ENCODE data around the gene JDP2. TPM values are rescaled to one million over a fixed set of nuclear protein-coding genes. Genes with fewer than 3 reads are reported as not detected.

JDP2 gene
- total RNA-seq, 4 donors from 2014 or later = 32.9 to 86.8 (median 50.1) TPM

DNA sequence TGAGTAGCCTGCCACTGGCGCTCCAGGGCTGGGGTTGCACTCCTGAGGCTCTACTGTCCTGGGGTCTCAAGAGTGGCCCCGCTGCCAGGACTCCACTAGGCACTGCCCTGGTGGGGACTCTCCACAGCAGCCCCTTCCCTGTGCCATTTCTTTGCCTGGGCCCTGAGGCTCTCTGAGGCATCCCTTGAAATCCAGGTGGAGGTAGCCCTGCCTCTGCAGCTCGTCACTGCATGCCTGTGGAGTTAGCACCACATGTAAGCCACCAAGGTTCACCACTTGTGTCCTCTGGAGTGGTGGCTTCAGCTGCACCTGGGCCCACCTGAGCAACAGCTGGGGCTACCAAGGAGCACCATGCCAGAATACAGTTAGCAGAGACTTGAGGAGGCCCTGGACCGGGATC, 54.5 kb downstream of the JDP2 start:
- Histone ChIP-seq H3K4me3 (no peak overlapping the region), H3K27me3 (no peaks in the 10 kb centered on the region), H3K4me1 (no peaks in the 10 kb centered on the region), H3K9me3 (no peaks in the 10 kb centered on the region), H3K36me3 (no peaks in the 10 kb centered on the region), H3K27ac (no peak overlapping the region)
- no peak for DNase-seq
- no peak for TF ChIP-seq POLR2A (IDR thresholded peaks at IDR 0.05)
- TF ChIP-seq, protein P1, sequence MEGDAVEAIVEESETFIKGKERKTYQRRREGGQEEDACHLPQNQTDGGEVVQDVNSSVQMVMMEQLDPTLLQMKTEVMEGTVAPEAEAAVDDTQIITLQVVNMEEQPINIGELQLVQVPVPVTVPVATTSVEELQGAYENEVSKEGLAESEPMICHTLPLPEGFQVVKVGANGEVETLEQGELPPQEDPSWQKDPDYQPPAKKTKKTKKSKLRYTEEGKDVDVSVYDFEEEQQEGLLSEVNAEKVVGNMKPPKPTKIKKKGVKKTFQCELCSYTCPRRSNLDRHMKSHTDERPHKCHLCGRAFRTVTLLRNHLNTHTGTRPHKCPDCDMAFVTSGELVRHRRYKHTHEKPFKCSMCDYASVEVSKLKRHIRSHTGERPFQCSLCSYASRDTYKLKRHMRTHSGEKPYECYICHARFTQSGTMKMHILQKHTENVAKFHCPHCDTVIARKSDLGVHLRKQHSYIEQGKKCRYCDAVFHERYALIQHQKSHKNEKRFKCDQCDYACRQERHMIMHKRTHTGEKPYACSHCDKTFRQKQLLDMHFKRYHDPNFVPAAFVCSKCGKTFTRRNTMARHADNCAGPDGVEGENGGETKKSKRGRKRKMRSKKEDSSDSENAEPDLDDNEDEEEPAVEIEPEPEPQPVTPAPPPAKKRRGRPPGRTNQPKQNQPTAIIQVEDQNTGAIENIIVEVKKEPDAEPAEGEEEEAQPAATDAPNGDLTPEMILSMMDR (IDR thresholded peaks at IDR 0.05) = no peak
- intact Hi-C loops (cut with DNase I; ENCODE audit: low total_unique reads) = no loop called here

DNA sequence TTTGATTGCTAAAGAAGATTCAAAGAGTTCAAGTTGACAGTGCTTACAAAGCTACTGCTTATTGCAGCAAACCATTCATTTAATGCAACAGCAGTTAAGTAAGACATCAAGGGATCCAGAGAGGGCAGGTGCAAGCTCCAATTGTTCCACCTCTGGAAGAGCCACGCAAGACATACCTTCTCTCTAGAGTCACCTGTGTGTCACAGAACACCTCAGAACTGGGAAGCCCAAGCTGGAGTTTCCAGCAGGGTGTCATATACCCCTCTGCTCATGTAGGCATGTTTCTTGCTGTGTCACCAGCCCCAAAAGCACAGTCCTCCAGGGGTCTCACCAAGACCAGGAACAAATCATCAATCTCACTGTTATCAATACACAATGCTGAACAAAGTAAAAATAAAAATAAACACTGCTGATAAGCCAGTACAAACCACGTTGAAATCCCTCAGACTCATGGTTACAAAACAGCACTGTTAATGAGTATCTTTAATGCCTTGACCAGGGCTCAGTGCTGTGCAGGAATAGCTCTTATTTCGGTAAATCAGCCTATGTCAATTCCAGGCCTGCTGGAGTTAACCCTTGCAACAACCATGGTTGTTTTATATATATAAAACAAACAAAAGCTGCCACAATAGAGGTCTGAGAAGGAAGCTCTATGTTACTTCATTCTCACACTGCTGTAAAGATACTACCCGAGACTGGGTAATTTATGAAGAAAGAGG, 57.0 kb downstream of the JDP2 start:
- no peak for DNase-seq
- Histone ChIP-seq H3K27me3 (no peaks in the 10 kb centered on the region), H3K9me3 (no peaks in the 10 kb centered on the region), H3K27ac (no peak overlapping the region), H3K36me3 (no peaks in the 10 kb centered on the region), H3K4me3 (no peak overlapping the region), H3K4me1 (no peaks in the 10 kb centered on the region)
- TF ChIP-seq POLR2A (IDR thresholded peaks at IDR 0.05) = no peak
- TF ChIP-seq, protein P1 (IDR thresholded peaks at IDR 0.05) = no peak
- intact Hi-C loops (cut with DNase I; ENCODE audit: low total_unique reads) = loop anchor here (5.0 kb wide), 1 partner anchor 178 kb away; no protein-coding TSS in a partner anchor

DNA sequence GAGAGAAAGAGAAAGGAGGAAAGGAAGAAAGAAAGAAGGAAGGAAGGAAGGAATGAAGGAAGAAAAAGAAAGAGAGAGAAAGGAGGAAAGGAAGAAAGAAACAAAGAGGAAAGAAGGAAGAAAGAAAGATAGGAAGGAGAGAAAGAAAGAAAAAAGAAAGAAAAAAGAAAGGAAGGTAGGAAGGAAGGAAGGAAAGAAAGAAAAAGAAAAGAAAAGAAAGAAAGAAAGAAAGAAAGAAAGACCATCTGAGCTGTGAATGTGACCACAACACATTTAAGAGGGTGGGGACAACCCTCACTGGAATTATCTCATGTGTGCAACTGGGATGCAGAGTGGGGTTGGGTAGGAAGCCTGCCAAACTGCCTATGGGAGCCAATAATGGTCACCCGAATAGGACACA, 58.5 kb downstream of the JDP2 start:
- H3K4me3 ChIP-seq = no peak overlapping the region
- H3K27me3 ChIP-seq = no peaks in the 10 kb centered on the region
- TF ChIP-seq, protein P1 (IDR thresholded peaks at IDR 0.05) = no peak
- TF ChIP-seq POLR2A (IDR thresholded peaks at IDR 0.05) = no peak
- H3K27ac ChIP-seq = no peak overlapping the region
- no peak for DNase-seq
- H3K36me3 ChIP-seq = no peaks in the 10 kb centered on the region
- intact Hi-C loops (cut with DNase I; ENCODE audit: low total_unique reads) = loop anchor here (5.0 kb wide), 1 partner anchor 179 kb away; no protein-coding TSS in a partner anchor
- no peaks in the 10 kb centered on the region for H3K9me3 ChIP-seq
- no peaks in the 10 kb centered on the region for H3K4me1 ChIP-seq

DNA sequence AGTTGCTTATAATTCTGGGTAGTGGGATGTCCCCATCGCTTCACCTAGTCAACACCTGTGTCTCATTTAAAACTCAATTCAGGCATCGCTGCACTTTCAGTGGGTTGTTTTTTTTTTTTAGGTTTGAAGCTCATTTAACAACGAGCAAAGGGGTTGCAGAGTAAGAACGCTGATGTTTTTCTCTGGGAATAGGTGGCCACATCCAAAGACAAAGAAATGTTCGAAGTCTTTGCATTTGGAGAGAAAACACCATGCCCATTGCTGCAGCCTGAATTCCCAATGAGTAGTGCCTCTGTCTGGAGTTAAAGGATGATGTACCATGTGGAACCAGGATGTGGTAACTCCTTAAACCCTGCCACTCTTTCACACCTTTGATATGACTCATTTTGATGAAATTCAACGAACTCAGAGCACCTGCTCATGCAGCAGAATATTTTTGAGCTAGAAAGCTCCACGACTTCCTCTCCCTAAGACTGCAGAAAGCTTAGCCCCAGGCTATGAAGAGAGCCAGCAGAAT, 59.4 kb downstream of the JDP2 start:
- TF ChIP-seq, protein P1 (IDR thresholded peaks at IDR 0.05) = no peak
- TF ChIP-seq POLR2A (IDR thresholded peaks at IDR 0.05) = no peak
- H3K27ac ChIP-seq = no peak overlapping the region
- no peaks in the 10 kb centered on the region for H3K36me3 ChIP-seq
- H3K4me3 ChIP-seq = no peak overlapping the region
- H3K4me1 ChIP-seq = no peaks in the 10 kb centered on the region
- intact Hi-C loops (cut with DNase I; ENCODE audit: low total_unique reads) = loop anchor here (5.0 kb wide), 1 partner anchor 180 kb away; no protein-coding TSS in a partner anchor
- H3K9me3 ChIP-seq = no peaks in the 10 kb centered on the region
- DNase-seq = no peak
- H3K27me3 ChIP-seq = no peaks in the 10 kb centered on the region

DNA sequence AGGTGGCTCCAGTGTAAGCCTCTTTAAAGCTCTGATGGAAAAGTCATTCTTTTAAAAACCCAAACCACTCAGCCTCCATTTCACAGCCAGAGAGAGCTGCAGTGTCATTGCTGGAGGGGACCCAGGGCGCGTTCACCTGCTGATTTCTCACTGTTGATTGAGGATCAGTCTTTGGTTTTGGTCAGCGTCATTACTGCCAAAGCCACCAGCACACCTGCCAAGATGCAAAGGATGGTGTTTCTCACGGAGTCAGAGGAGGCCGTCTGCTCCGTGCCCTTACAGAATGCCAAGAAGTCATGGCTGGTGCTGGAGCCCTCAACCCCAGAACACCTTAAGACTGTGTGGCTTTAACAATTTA, 61.6 kb downstream of the JDP2 start:
- Histone ChIP-seq H3K4me1 (no peaks in the 10 kb centered on the region), H3K4me3 (no peak overlapping the region), H3K9me3 (no peaks in the 10 kb centered on the region), H3K36me3 (no peaks in the 10 kb centered on the region), H3K27me3 (no peaks in the 10 kb centered on the region), H3K27ac (no peak overlapping the region)
- no peak for TF ChIP-seq POLR2A (IDR thresholded peaks at IDR 0.05)
- TF ChIP-seq, protein P1 (IDR thresholded peaks at IDR 0.05) = no peak
- no peak for DNase-seq
- intact Hi-C loops (cut with DNase I; ENCODE audit: low total_unique reads) = loop anchor here (5.0 kb wide), 1 partner anchor 182 kb away; no protein-coding TSS in a partner anchor
